ENCODE data around the gene BET1L. TPM values are rescaled to one million over a fixed set of nuclear protein-coding genes. Genes with fewer than 3 reads are reported as not detected.
"Not testable (repeated sequence)": the region's sequence is repeated elsewhere in the genome, so short reads cannot be mapped to it uniquely, and the experiment has no call there.

Gene BET1L
- total and polyA plus RNA-seq, 4 donors: 7.6 to 32.6 (median 23.4) TPM

DNA sequence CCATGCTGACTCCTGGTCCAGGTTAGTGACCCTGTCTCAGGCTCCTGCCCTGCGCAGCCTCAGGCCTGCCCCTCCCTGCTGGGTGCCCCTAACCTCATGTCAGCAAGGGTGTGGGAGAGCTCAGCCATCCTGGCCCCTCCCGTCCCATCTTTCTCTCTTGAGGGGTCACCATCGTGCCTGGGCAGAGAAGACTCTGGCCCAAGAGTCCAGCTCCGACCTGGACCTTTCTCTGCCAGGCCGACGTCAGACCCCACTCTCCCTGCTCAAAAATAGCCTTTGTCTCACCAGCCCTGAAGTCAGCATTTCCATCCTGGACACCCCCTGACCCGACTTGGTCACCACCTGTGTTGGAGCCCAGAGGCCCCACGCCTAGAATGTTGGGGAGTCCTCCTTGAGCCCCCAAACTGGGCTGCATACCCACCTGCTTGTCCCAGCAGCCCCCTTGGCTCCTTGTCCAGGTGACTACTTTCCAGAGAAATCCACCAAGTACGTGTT is 9.4 kb downstream of the BET1L start:
- no peaks in the 10 kb centered on the region for H3K4me1 ChIP-seq (ENCODE audit: control insufficient read depth in 4 of 4, insufficient read depth in 4 of 4, low read length in 3 of 4)
- WGBS: 85% methylated on average over 9 of the region's 9 CpGs
- no peak overlapping the region for H3K9ac ChIP-seq (ENCODE audit: low read depth in 1 of 2, low read length in 2 of 2)
- H3K27me3 ChIP-seq (ENCODE audit: control insufficient read depth in 4 of 4, insufficient read depth in 4 of 4, low read length in 3 of 4): no peaks in the 10 kb centered on the region
- H3K36me3 ChIP-seq (ENCODE audit: control insufficient read depth in 4 of 4, insufficient read depth in 3 of 4, low read depth in 1 of 4, low read length in 3 of 4): peaks cover 0 to 6% (median under 1%) of the 10 kb centered on the region in 4 donors
- no peak overlapping the region for H3K27ac ChIP-seq (ENCODE audit: low read depth in 1 of 2, low read length in 2 of 2)
- no peaks in the 10 kb centered on the region for H3K9me3 ChIP-seq (ENCODE audit: control insufficient read depth in 4 of 4, low read length in 3 of 4)
- no peak overlapping the region for H3K4me3 ChIP-seq (ENCODE audit: low read depth in 1 of 3, low read length in 3 of 3)
- TF ChIP-seq NR2F2 (IDR thresholded peaks at IDR 0.05) (no peak), FOXA2 (IDR thresholded peaks at IDR 0.05) (no peak), FOXA1 (IDR thresholded peaks at IDR 0.05) (no peak), EGR1 (IDR thresholded peaks at IDR 0.05; ENCODE audit: low read depth in 2 of 2) (no peak), RAD21 (IDR thresholded peaks at IDR 0.05) (no peak), SP1 (IDR thresholded peaks at IDR 0.05) (no peak), JUND (IDR thresholded peaks at IDR 0.05) (no peak)
- TF ChIP-seq, protein P1, sequence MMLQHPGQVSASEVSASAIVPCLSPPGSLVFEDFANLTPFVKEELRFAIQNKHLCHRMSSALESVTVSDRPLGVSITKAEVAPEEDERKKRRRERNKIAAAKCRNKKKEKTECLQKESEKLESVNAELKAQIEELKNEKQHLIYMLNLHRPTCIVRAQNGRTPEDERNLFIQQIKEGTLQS (IDR thresholded peaks at IDR 0.05): no peak
- TF ChIP-seq, protein P2, sequence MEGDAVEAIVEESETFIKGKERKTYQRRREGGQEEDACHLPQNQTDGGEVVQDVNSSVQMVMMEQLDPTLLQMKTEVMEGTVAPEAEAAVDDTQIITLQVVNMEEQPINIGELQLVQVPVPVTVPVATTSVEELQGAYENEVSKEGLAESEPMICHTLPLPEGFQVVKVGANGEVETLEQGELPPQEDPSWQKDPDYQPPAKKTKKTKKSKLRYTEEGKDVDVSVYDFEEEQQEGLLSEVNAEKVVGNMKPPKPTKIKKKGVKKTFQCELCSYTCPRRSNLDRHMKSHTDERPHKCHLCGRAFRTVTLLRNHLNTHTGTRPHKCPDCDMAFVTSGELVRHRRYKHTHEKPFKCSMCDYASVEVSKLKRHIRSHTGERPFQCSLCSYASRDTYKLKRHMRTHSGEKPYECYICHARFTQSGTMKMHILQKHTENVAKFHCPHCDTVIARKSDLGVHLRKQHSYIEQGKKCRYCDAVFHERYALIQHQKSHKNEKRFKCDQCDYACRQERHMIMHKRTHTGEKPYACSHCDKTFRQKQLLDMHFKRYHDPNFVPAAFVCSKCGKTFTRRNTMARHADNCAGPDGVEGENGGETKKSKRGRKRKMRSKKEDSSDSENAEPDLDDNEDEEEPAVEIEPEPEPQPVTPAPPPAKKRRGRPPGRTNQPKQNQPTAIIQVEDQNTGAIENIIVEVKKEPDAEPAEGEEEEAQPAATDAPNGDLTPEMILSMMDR (IDR thresholded peaks at IDR 0.05; ENCODE audit: low read depth, low read length, missing input control): no peak
- TF ChIP-seq, protein P3, sequence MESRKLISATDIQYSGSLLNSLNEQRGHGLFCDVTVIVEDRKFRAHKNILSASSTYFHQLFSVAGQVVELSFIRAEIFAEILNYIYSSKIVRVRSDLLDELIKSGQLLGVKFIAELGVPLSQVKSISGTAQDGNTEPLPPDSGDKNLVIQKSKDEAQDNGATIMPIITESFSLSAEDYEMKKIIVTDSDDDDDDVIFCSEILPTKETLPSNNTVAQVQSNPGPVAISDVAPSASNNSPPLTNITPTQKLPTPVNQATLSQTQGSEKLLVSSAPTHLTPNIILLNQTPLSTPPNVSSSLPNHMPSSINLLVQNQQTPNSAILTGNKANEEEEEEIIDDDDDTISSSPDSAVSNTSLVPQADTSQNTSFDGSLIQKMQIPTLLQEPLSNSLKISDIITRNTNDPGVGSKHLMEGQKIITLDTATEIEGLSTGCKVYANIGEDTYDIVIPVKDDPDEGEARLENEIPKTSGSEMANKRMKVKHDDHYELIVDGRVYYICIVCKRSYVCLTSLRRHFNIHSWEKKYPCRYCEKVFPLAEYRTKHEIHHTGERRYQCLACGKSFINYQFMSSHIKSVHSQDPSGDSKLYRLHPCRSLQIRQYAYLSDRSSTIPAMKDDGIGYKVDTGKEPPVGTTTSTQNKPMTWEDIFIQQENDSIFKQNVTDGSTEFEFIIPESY (IDR thresholded peaks at IDR 0.05): no peak
- TF ChIP-seq, protein P4, sequence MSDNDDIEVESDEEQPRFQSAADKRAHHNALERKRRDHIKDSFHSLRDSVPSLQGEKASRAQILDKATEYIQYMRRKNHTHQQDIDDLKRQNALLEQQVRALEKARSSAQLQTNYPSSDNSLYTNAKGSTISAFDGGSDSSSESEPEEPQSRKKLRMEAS (IDR thresholded peaks at IDR 0.05): no peak
- no peak for DNase-seq (ENCODE audit: low spot score)

DNA sequence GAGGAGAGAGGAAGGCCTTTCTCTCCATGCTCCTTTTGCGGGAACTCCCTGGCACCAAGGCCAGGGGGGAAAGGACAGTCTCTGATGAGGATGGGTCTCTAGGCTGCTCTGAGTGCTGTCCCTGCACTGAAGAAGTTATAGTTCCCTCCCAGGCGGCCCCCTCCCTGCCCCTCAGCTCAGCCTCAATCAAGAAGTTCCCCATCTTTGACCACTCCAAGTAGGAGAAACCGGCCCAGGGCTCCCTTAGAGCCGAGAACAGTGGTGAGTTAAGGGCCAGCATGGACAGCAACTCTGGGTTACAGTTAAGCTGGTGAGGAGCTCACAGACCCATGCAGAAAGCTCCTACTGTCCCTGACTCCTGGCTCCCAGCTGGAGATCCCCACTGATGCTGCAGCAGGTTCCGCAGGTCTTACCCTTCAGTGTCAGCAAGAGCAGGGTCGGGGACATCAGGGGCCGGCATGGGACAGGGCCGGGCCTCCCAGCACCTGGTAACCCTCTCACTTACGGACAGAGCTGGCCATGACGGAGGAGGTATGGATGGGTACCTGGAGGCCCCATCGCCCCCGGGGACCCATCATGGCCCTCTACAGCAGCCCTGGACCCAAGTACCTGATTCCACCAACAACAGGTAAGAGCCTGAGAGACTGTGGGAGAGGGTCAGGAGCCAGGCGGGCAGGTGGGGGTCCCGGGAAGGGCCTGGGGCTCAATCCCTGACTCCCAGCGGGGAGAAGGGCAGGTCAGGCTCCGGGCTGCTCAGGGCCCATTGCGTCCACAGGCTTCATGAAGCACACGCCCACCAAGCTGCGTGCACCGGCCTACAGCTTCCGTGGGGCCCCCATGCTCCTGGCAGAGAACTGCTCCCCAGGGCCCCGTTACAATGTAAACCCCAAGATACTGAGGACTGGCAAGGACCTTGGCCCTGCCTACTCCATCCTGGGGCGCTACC is 10.1 kb downstream of the BET1L start:
- no peaks in the 10 kb centered on the region for H3K27me3 ChIP-seq (ENCODE audit: control insufficient read depth in 4 of 4, insufficient read depth in 4 of 4, low read length in 3 of 4)
- no peak overlapping the region for H3K27ac ChIP-seq (ENCODE audit: low read depth in 1 of 2, low read length in 2 of 2)
- H3K36me3 ChIP-seq (ENCODE audit: control insufficient read depth in 4 of 4, insufficient read depth in 3 of 4, low read depth in 1 of 4, low read length in 3 of 4): peaks cover 0 to 4% (median under 1%) of the 10 kb centered on the region in 4 donors
- H3K4me3 ChIP-seq (ENCODE audit: low read depth in 1 of 3, low read length in 3 of 3): no peak overlapping the region
- TF ChIP-seq SP1 (IDR thresholded peaks at IDR 0.05) (no peak), RXRA (IDR thresholded peaks at IDR 0.05) (no peak), EGR1 (IDR thresholded peaks at IDR 0.05; ENCODE audit: low read depth in 2 of 2) (no peak), HNF4A (conservative IDR thresholded peaks at IDR 0.05) (no peak), RAD21 (IDR thresholded peaks at IDR 0.05) (no peak), FOXA2 (IDR thresholded peaks at IDR 0.05) (no peak), YY1 (IDR thresholded peaks at IDR 0.05) (no peak), NR2F2 (IDR thresholded peaks at IDR 0.05) (no peak), FOXA1 (IDR thresholded peaks at IDR 0.05) (no peak), GABPA (IDR thresholded peaks at IDR 0.05 in 1 of 2, conservative IDR thresholded peaks at IDR 0.05 in 1 of 2) (no peak)
- TF ChIP-seq, protein P4 (IDR thresholded peaks at IDR 0.05): no peak
- TF ChIP-seq, protein P3 (IDR thresholded peaks at IDR 0.05): no peak
- TF ChIP-seq, protein P2 (IDR thresholded peaks at IDR 0.05; ENCODE audit: low read depth, low read length, missing input control): no peak
- no peak for DNase-seq (ENCODE audit: low spot score)
- no peaks in the 10 kb centered on the region for H3K9me3 ChIP-seq (ENCODE audit: control insufficient read depth in 4 of 4, low read length in 3 of 4)
- H3K4me1 ChIP-seq (ENCODE audit: control insufficient read depth in 4 of 4, insufficient read depth in 4 of 4, low read length in 3 of 4): no peaks in the 10 kb centered on the region
- H3K9ac ChIP-seq (ENCODE audit: low read depth in 1 of 2, low read length in 2 of 2): no peak overlapping the region
- 87% methylated on average over 23 of the region's 23 CpGs for WGBS

DNA sequence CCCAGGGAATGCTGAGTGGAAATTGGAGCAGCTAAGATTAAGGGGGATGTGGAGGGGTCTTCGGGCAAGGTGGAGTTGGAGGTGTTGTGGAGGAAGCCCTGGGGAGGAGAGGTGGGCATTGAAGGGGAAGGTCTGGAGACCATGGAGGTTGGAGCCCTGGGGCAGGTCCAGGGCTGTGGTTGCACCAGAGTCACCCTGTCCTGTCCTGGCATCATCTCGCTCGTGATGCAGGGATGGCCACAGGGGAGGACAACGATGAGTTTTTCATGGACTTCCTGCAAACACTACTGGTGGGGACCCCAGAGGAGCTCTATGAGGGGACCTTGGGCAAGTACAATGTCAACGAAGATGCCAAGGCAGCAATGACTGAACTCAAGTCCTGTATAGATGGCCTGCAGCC is 13.7 kb downstream of the BET1L start:
- not testable (repeated sequence) for H3K4me3 ChIP-seq (ENCODE audit: low read depth in 1 of 3, low read length in 3 of 3); H3K36me3 ChIP-seq (ENCODE audit: control insufficient read depth in 4 of 4, insufficient read depth in 3 of 4, low read depth in 1 of 4, low read length in 3 of 4); H3K27me3 ChIP-seq (ENCODE audit: control insufficient read depth in 4 of 4, insufficient read depth in 4 of 4, low read length in 3 of 4); H3K9ac ChIP-seq (ENCODE audit: low read depth in 1 of 2, low read length in 2 of 2); DNase-seq (ENCODE audit: low spot score); H3K27ac ChIP-seq (ENCODE audit: low read depth in 1 of 2, low read length in 2 of 2); H3K9me3 ChIP-seq (ENCODE audit: control insufficient read depth in 4 of 4, low read length in 3 of 4); H3K4me1 ChIP-seq (ENCODE audit: control insufficient read depth in 4 of 4, insufficient read depth in 4 of 4, low read length in 3 of 4)
- WGBS: 66% methylated on average over 5 of the region's 5 CpGs
